ENCODE data around the gene BABAM2. TPM values are rescaled to one million over a fixed set of nuclear protein-coding genes. Genes with fewer than 3 reads are reported as not detected.
A peak's percentile ranks its signal among the peaks of the same experiment; 100 is the strongest.

BABAM2 gene
- total RNA-seq, 1 experiment from 2014 or later, result 43.5 TPM

DNA sequence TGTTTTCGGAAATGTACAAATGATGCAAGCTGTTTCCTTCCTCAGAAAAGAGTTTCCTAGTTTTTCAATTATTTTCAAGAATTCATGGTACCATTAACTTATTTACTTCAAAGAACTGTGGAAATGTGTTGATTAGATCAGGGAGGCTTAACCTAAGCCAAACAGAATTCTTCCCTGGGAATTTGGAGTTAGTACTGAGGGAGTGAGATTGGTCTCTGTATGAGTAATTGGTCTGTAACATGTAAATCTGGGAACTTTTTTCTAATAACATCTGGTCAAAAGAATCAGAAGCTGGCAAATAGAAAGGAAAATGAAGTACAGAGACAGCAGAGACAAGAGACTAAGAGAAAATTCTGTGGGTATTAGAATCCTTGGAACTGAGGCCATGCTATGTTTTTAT, 145.8 kb downstream of the BABAM2 start:
- intact Hi-C loops (cut with micrococcal nuclease; ENCODE audit: unreplicated experiment), result no loop called here
- no TSS peak for BruUV-seq (replicated peaks)
- no peaks in the 10 kb centered on the region for H3K9me3 Mint-ChIP-seq (ENCODE audit: low read depth, unreplicated experiment)
- CTCF ChIA-PET, result no interaction called here
- no peaks in the 10 kb centered on the region for H3K27me3 Mint-ChIP-seq (ENCODE audit: unreplicated experiment)
- no peak overlapping the region for H3K4me3 Mint-ChIP-seq (ENCODE audit: low read depth, unreplicated experiment)
- no peaks in the 10 kb centered on the region for H3K36me3 Mint-ChIP-seq (ENCODE audit: insufficient read depth, unreplicated experiment)
- no peak for TF ChIP-seq CTCF (IDR thresholded peaks at IDR 0.05; ENCODE audit: unreplicated experiment)
- no peak overlapping the region for H3K27ac Mint-ChIP-seq (ENCODE audit: unreplicated experiment)
- no peak for DNase-seq
- H3K4me1 Mint-ChIP-seq (ENCODE audit: low read depth, unreplicated experiment), result no peaks in the 10 kb centered on the region

DNA sequence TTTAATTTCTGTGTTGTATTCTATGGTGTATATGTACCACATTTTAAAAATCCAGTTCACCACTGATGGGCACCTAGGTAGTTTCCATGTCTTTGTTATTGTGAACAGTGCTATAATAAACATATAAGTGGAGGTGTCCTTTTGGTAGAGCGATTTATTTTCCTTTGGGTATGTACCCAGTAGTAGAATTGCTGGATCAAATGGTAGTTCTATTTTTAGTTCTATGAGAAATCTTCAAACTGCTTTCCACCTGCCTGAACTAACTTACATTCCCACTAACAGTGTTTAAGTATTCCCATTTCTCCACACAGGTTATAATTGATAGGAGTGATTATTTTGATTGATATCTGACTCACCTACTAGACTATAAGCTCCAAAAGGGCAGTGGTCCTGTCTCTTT, 148.2 kb downstream of the BABAM2 start:
- Mint-ChIP-seq H3K4me1 (ENCODE audit: low read depth, unreplicated experiment) (no peaks in the 10 kb centered on the region), H3K4me3 (ENCODE audit: low read depth, unreplicated experiment) (no peak overlapping the region), H3K27ac (ENCODE audit: unreplicated experiment) (no peak overlapping the region), H3K27me3 (ENCODE audit: unreplicated experiment) (no peaks in the 10 kb centered on the region), H3K36me3 (ENCODE audit: insufficient read depth, unreplicated experiment) (no peaks in the 10 kb centered on the region), H3K9me3 (ENCODE audit: low read depth, unreplicated experiment) (no peaks in the 10 kb centered on the region)
- intact Hi-C loops (cut with micrococcal nuclease; ENCODE audit: unreplicated experiment), result no loop called here
- DNase-seq, result no peak
- CTCF ChIA-PET, result no interaction called here
- no peak for TF ChIP-seq CTCF (IDR thresholded peaks at IDR 0.05; ENCODE audit: unreplicated experiment)
- BruUV-seq (replicated peaks), result no TSS peak

DNA sequence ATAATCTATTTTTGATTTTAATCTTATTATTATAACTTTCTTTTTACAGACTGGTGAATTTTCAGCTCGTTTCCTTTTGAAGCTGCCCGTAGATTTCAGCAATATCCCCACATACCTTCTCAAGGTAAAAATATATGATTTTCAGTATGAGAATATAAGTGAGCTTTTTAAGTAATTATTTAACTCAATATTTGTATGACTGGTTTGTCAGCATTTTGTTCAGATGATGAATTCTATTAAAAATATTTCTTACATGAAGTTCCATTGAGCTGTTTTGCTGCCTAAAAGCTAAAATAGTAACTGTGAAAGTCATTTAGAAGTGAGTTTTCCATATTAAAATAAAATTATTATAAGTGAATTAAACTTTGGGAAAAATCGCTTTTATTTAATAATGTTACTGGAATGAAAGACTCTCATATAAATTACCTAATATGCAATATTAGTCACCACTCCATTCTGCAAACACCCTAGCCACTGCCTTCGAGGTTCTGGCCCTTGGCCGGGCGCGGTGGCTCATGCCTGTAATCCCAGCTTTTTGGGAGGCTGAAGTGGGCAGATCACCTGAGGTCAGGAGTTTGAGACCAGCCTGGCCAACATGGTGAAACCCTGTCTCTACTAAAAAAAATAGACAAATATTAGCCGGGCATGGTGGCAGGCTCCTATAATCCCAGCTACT, 155.3 kb downstream of the BABAM2 start:
- no peaks in the 10 kb centered on the region for H3K36me3 Mint-ChIP-seq (ENCODE audit: insufficient read depth, unreplicated experiment)
- H3K27me3 Mint-ChIP-seq (ENCODE audit: unreplicated experiment), result no peaks in the 10 kb centered on the region
- intact Hi-C loops (cut with micrococcal nuclease; ENCODE audit: unreplicated experiment), result loop anchor here (5.0 kb wide), 1 partner anchor 69 kb away; no protein-coding TSS in a partner anchor
- no peak for TF ChIP-seq CTCF (IDR thresholded peaks at IDR 0.05; ENCODE audit: unreplicated experiment)
- peaks cover 26% of the 10 kb centered on the region for H3K4me1 Mint-ChIP-seq (ENCODE audit: low read depth, unreplicated experiment)
- H3K4me3 Mint-ChIP-seq (ENCODE audit: low read depth, unreplicated experiment), result no peak overlapping the region
- BruUV-seq (replicated peaks), result no TSS peak
- H3K27ac Mint-ChIP-seq (ENCODE audit: unreplicated experiment), result no peak overlapping the region
- CTCF ChIA-PET, result no interaction called here
- peak; percentile 32 for DNase-seq
- H3K9me3 Mint-ChIP-seq (ENCODE audit: low read depth, unreplicated experiment), result no peaks in the 10 kb centered on the region

- CTCF ChIA-PET, result no interaction called here
- DNase-seq, result no peak
- H3K4me3 Mint-ChIP-seq (ENCODE audit: low read depth, unreplicated experiment), result no peak overlapping the region
- no peaks in the 10 kb centered on the region for H3K9me3 Mint-ChIP-seq (ENCODE audit: low read depth, unreplicated experiment)
- no peak overlapping the region for H3K27ac Mint-ChIP-seq (ENCODE audit: unreplicated experiment)
- H3K36me3 Mint-ChIP-seq (ENCODE audit: insufficient read depth, unreplicated experiment), result no peaks in the 10 kb centered on the region
- intact Hi-C loops (cut with micrococcal nuclease; ENCODE audit: unreplicated experiment), result loop anchor here (5.0 kb wide), 1 partner anchor 70 kb away; no protein-coding TSS in a partner anchor
- TF ChIP-seq CTCF (IDR thresholded peaks at IDR 0.05; ENCODE audit: unreplicated experiment), result no peak
- BruUV-seq (replicated peaks), result no TSS peak
- H3K4me1 Mint-ChIP-seq (ENCODE audit: low read depth, unreplicated experiment), result peaks cover 26% of the 10 kb centered on the region
- no peaks in the 10 kb centered on the region for H3K27me3 Mint-ChIP-seq (ENCODE audit: unreplicated experiment)
These were observed 156.4 kb downstream of the BABAM2 start for GRCh38 chr2:28046921-28047320.
